OCI-LY3 (cell line): ENCODE measurements around the gene BPIFA3.

Experiments
- H2AFZ ChIP-seq: fragments of 200-600, 300-600 bp; shearing (Covaris generic); 2 replicates; pipeline ENCODE4 v1.6.0; 2014; ENCODE audit warnings: antibody characterized with exemption, low read depth, low read length
- H3K27ac ChIP-seq: fragments of 200-600, 300-600 bp; sonication (generic); 2 replicates; pipeline ENCODE4 v1.5.1; 2014; ENCODE audit warnings: mild to moderate bottlenecking, low read length, moderate library complexity, mixed read lengths
- H3K27me3 ChIP-seq: fragments of 200-600, 300-600 bp; sonication (generic); 2 replicates; pipeline ENCODE4 v1.6.1; 2014; ENCODE audit warnings: low read depth, low read length, mixed read lengths
- H3K36me3 ChIP-seq: fragments of 200-600, 300-600 bp; sonication (generic); replicated peaks from 2 replicates; pipeline ENCODE3; 2014; ENCODE audit warnings: low read depth, low read length, mixed read lengths
- H3K4me1 ChIP-seq: fragments of 300-600, 200-600 bp; sonication (generic); 2 replicates; pipeline ENCODE4 v1.6.1; 2014; ENCODE audit warnings: low read length, mixed read lengths
- H3K4me2 ChIP-seq: fragments of 200-600, 300-600 bp; sonication (generic); 2 replicates; pipeline ENCODE4 v1.6.1; 2014; ENCODE audit warnings: low read length, mixed read lengths
- H3K4me3 ChIP-seq: fragments of 300-600, 200-600 bp; sonication (generic); 2 replicates; pipeline ENCODE4 v1.5.1; 2014; ENCODE audit warnings: antibody characterized with exemption, mild to moderate bottlenecking, low read length, moderate library complexity
- H3K79me2 ChIP-seq: fragments of 300-600, 200-600 bp; shearing (Covaris generic); 2 replicates; pipeline ENCODE4 v1.6.1; 2014; ENCODE audit warnings: mild to moderate bottlenecking, low read length, mixed read lengths
- H3K9ac ChIP-seq: fragments of 300-600, 200-600 bp; shearing (Covaris generic); 2 replicates; pipeline ENCODE4 v1.6.0; 2014; ENCODE audit warnings: mild to moderate bottlenecking, low read length, moderate library complexity
- H3K9me3 ChIP-seq: fragments of 200-600, 300-600 bp; shearing (Covaris generic); 2 replicates; pipeline ENCODE4 v1.6.1; 2014; ENCODE audit warnings: low read length, mixed read lengths; ENCODE audit not compliant: insufficient read depth
- H4K20me1 ChIP-seq: fragments of 200-600, 300-600 bp; sonication (generic); 2 replicates; pipeline ENCODE4 v1.6.1; 2016; ENCODE audit warnings: low read length, mixed read lengths; ENCODE audit not compliant: insufficient read depth
- EZH2phosphoT487 ChIP-seq: fragments of 200-600 bp; shearing (Covaris generic); IDR thresholded peaks from 2 replicates; pipeline ENCODE4 v1.6.1; 2018; ENCODE audit warnings: antibody characterized with exemption, mixed run types, low read depth
- TF ChIP-seq, protein P1 (sequence below): fragments of 200-600, 300-600 bp; sonication (generic); IDR thresholded peaks from 2 replicates; pipeline ENCODE4 v1.5.1; 2014; ENCODE audit warnings: antibody characterized with exemption, low read length, low read depth

Gene BPIFA3

GRCh38 chr20:33175123-33175522 is 42.0 kb upstream of the BPIFA3 start:
- 0 out of 2 replicates have a peak, but pooled peaks cover 3% of the 10 kb centered on the region for H3K9me3 ChIP-seq
- H3K36me3 ChIP-seq: no peaks in the 10 kb centered on the region
- no peak overlapping the region for H2AFZ ChIP-seq
- TF ChIP-seq, protein P1, sequence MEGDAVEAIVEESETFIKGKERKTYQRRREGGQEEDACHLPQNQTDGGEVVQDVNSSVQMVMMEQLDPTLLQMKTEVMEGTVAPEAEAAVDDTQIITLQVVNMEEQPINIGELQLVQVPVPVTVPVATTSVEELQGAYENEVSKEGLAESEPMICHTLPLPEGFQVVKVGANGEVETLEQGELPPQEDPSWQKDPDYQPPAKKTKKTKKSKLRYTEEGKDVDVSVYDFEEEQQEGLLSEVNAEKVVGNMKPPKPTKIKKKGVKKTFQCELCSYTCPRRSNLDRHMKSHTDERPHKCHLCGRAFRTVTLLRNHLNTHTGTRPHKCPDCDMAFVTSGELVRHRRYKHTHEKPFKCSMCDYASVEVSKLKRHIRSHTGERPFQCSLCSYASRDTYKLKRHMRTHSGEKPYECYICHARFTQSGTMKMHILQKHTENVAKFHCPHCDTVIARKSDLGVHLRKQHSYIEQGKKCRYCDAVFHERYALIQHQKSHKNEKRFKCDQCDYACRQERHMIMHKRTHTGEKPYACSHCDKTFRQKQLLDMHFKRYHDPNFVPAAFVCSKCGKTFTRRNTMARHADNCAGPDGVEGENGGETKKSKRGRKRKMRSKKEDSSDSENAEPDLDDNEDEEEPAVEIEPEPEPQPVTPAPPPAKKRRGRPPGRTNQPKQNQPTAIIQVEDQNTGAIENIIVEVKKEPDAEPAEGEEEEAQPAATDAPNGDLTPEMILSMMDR: no peak
- no peak for TF ChIP-seq EZH2phosphoT487
- H4K20me1 ChIP-seq: no peaks in the 10 kb centered on the region
- no peak overlapping the region for H3K4me2 ChIP-seq
- no peak overlapping the region for H3K27ac ChIP-seq
- H3K4me3 ChIP-seq: no peak overlapping the region
- no peaks in the 10 kb centered on the region for H3K79me2 ChIP-seq
- no peak overlapping the region for H3K9ac ChIP-seq
- no peaks in the 10 kb centered on the region for H3K4me1 ChIP-seq
- H3K27me3 ChIP-seq: peaks cover 8% of the 10 kb centered on the region

- no peaks in the 10 kb centered on the region for H3K79me2 ChIP-seq
- H3K4me3 ChIP-seq: no peak overlapping the region
- no peaks in the 10 kb centered on the region for H3K36me3 ChIP-seq
- H2AFZ ChIP-seq: no peak overlapping the region
- H3K27me3 ChIP-seq: peaks cover 8% of the 10 kb centered on the region
- TF ChIP-seq, protein P1: no peak
- no peak for TF ChIP-seq EZH2phosphoT487
- H3K27ac ChIP-seq: no peak overlapping the region
- no peaks in the 10 kb centered on the region for H3K4me1 ChIP-seq
- H4K20me1 ChIP-seq: no peaks in the 10 kb centered on the region
- H3K9me3 ChIP-seq: no peaks in the 10 kb centered on the region
- H3K9ac ChIP-seq: no peak overlapping the region
- no peak overlapping the region for H3K4me2 ChIP-seq
Measured at GRCh38 chr20:33176101-33176500, 41.1 kb upstream of the BPIFA3 start.

GRCh38 chr20:33177866-33178265 is 39.3 kb upstream of the BPIFA3 start:
- no peak for TF ChIP-seq EZH2phosphoT487
- TF ChIP-seq, protein P1: no peak
- H3K9ac ChIP-seq: no peak overlapping the region
- no peaks in the 10 kb centered on the region for H3K9me3 ChIP-seq
- H3K27ac ChIP-seq: no peak overlapping the region
- no peak overlapping the region for H2AFZ ChIP-seq
- no peaks in the 10 kb centered on the region for H3K79me2 ChIP-seq
- no peak overlapping the region for H3K4me3 ChIP-seq
- no peaks in the 10 kb centered on the region for H3K4me1 ChIP-seq
- no peaks in the 10 kb centered on the region for H4K20me1 ChIP-seq
- no peak overlapping the region for H3K4me2 ChIP-seq
- H3K27me3 ChIP-seq: peaks cover 8% of the 10 kb centered on the region
- no peaks in the 10 kb centered on the region for H3K36me3 ChIP-seq

DNA sequence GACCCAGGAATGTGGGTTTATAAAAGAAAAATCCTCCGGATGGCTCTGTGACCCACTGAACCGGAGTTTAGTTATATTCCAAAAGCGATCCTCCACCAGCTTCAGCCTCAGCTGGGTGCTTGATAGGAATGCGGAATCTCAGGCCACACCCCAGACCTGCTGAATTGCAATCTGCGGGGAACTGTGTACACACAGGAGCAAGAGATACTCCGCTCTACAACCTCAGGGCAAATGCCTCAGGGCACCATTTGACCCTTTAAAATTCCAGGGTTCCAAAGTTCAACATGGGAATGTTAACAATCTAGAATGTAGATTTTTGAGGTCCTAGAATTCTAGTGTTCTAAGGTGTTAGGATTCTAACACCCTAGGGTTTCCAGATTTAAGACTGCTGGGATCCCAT is 38.4 kb upstream of the BPIFA3 start:
- Histone ChIP-seq H3K36me3 (no peaks in the 10 kb centered on the region), H3K79me2 (no peaks in the 10 kb centered on the region), H3K9ac (no peak overlapping the region), H3K27ac (no peak overlapping the region), H3K9me3 (no peaks in the 10 kb centered on the region), H4K20me1 (no peaks in the 10 kb centered on the region), H3K4me1 (no peaks in the 10 kb centered on the region), H3K27me3 (peaks cover 8% of the 10 kb centered on the region), H3K4me2 (no peak overlapping the region), H3K4me3 (no peak overlapping the region), H2AFZ (no peak overlapping the region)
- TF ChIP-seq EZH2phosphoT487: no peak
- TF ChIP-seq, protein P1: no peak
